NB4 (cell line): Measurements from ENCODE around the gene AK8.

Source experiments
- MAX ChIP-seq: IDR thresholded peaks from 2 replicates; pipeline ENCODE4 v1.6.1; 2011; ENCODE audit warnings: low read depth, low read length
- POLR2A ChIP-seq: IDR thresholded peaks from 2 replicates; pipeline ENCODE4 v1.6.1; 2011; ENCODE audit warnings: mild to moderate bottlenecking; ENCODE audit not compliant: insufficient read length; ENCODE audit errors: extremely low read depth
- TF ChIP-seq, protein P1 (sequence below): IDR thresholded peaks from one replicate; pipeline ENCODE4 v1.5.1; 2012; ENCODE audit warnings: low read depth, low read length

DNA sequence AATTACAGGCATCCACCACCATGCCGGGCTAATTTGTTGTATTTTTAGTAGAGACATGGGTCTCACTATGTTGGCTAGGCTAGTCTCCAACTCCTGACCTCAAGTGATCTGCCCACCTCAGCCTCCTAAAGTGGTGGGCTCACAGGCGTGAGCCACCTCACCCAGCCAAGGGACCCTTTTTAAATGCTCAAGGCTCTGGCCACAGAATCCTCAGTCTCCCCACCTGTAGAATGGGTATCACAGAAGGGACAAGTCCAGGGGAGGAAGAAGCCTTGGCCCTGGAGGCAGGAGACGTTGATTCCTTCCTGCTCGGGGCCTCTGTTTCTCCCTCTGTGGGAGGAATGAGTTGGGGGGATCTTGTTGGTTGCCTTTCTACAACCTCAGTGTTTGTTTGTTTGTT, 162.1 kb downstream of the AK8 start:
- TF ChIP-seq POLR2A (no peak), MAX (no peak)
- TF ChIP-seq, protein P1, sequence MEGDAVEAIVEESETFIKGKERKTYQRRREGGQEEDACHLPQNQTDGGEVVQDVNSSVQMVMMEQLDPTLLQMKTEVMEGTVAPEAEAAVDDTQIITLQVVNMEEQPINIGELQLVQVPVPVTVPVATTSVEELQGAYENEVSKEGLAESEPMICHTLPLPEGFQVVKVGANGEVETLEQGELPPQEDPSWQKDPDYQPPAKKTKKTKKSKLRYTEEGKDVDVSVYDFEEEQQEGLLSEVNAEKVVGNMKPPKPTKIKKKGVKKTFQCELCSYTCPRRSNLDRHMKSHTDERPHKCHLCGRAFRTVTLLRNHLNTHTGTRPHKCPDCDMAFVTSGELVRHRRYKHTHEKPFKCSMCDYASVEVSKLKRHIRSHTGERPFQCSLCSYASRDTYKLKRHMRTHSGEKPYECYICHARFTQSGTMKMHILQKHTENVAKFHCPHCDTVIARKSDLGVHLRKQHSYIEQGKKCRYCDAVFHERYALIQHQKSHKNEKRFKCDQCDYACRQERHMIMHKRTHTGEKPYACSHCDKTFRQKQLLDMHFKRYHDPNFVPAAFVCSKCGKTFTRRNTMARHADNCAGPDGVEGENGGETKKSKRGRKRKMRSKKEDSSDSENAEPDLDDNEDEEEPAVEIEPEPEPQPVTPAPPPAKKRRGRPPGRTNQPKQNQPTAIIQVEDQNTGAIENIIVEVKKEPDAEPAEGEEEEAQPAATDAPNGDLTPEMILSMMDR, result no peak
